M059J (cell line): ENCODE measurements around the gene COX10. TPM values are rescaled to one million over a fixed set of nuclear protein-coding genes. Genes with fewer than 3 reads are reported as not detected.

Source experiments
- DNase-seq: peaks from one replicate; pipeline ENCODE4 v3.0.0-alpha.2; 2012; ENCODE audit warnings: low read depth
- total RNA-seq: library from RNA; depleted of rRNA; stranded (reverse); fragments of >200 nt; shearing (Covaris generic); gene quantifications from 2 replicates; pipeline ENCODE4 v1.2.3, GENCODE V29; 2014

The COX10 gene
- total RNA-seq, 1 experiment from 2014 or later, result 18.3 TPM

GRCh38 chr17:14070344-14070984 lies 1.2 kb downstream of the COX10 start:
- DNase-seq, result no peak

GRCh38 chr17:14072881-14073280 lies 3.6 kb downstream of the COX10 start:
- DNase-seq, result no peak

GRCh38 chr17:14078027-14078426 lies 8.7 kb downstream of the COX10 start:
- no peak for DNase-seq

GRCh38 chr17:14080847-14081251 lies 11.5 kb downstream of the COX10 start:
- no peak for DNase-seq

GRCh38 chr17:14082848-14083247 lies 13.5 kb downstream of the COX10 start:
- DNase-seq, result no peak

DNA sequence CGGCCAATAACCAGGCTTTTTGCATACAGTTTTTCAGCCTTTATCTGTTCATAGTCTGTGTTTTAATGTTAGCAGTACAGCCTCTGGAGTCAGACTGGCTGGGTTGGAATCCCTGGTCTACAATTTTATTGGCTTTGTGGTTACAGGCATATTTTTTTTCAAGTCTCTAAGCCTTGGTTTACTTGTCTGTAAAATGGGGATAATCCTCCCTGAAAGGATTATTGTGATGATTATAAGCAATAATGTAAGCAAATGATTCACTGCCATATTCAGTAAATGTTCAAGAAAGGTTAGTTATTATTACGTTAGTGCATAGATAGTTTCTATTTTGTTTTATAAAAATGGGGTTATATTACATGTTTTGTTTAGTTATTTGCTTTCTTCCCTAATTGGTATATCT lies 15.7 kb downstream of the COX10 start:
- DNase-seq, result no peak

- no peak for DNase-seq
These were observed 16.9 kb downstream of the COX10 start for GRCh38 chr17:14086189-14086588.

DNA sequence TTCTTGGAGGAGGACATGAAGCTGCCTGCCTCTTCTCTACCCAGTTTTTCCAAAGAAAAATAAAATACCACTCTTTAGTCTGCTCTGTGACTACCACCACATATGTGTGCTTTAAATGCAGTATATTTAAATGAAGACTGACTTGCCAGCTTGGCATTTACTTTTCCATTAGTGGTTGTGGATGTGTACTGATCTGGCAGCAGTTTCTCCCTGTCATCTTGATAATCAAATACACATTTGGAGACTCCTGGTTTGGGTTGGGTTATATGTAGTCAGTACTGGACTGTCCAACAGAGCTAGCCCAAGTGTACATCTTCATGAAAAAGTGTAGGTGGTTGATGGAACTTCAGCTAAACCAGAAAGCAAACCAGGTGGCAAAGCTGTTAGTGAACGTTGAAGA lies 19.9 kb downstream of the COX10 start:
- DNase-seq, result no peak

- no peak for DNase-seq
These were observed 22.1 kb downstream of the COX10 start for GRCh38 chr17:14091367-14091766.

GRCh38 chr17:14092808-14093207 lies 23.5 kb downstream of the COX10 start:
- DNase-seq, result no peak

DNA sequence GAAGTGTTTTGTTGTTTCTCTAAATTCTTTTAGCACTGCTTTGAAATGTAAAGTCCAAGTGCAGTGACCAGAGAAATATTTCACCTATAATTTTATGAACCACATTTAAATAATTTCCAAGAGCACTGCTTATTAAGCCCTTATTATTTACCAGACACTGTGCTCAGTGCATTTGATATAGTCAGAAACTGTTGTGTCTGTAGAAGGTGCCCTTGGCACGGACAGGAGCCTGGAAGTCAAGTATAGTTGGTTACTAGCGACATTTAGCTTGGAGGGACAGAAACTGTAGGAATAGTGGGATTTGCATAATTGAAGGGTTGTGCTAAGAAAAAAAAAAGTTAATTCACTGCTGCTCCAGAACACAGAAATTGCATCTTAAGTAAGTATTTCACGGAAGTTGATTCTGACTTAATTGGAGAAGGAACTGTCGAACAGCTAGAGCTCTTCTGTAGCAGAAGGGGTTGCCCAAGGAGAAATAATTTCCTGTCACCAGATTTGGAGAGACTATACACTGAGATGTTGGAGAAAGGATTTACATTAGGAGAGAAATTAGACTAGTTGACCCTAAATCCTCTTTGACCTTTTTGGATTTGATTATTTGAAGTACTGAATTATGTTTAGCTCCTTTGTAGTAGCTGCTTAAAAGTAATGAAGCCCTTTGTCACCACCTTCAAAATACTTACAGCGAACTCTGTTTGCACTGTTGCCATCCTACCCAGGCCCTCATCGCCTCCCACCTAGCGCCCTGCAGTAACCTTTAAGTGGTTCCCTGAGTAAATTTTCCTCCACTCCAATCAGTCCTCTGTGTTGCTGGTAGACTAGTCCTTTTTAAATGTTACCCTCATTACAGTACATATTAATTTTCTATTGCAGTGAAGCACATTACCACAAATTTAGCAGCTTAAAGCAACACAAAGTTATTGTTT lies 25.6 kb downstream of the COX10 start:
- no peak for DNase-seq

GRCh38 chr17:14095631-14096030 lies 26.3 kb downstream of the COX10 start:
- DNase-seq, result no peak

GRCh38 chr17:14098246-14098645 lies 28.9 kb downstream of the COX10 start:
- no peak for DNase-seq

DNA sequence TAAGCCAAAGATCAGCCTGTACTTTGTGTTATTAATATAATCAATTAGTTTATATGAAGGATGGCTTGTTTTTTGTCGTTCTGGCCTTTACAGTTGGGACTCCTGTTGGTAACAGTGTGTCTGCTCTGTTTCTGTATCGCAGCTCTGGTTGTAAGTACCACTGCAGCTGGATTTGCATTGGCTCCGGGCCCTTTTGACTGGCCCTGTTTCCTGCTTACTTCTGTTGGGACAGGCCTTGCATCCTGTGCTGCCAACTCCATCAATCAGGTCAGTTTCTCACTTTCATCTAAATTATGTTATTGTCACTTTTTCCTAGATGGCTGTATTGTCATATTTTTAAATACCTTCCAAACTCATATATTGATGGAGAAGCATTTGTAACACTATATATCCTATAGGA lies 32.7 kb downstream of the COX10 start:
- DNase-seq, result no peak

DNA sequence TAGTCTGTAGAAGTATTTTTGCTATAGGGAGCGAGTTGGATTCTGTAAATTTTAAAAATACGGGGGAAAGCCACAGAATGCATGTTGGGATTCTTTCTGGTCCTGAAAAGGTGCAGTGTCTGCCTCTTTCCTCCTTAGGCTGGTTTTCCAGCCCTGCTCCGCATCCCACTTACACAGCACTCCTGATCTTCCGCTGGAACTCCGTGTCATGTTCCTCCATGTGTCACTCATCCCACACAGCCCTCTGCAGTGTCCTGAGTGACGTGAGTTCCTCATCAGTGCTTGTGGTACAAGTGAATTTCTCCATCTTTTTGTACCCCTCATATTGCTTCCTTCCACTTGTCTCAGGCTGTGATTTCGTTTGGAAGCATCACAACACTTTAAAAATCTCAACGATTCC lies 34.5 kb downstream of the COX10 start:
- DNase-seq, result no peak

DNA sequence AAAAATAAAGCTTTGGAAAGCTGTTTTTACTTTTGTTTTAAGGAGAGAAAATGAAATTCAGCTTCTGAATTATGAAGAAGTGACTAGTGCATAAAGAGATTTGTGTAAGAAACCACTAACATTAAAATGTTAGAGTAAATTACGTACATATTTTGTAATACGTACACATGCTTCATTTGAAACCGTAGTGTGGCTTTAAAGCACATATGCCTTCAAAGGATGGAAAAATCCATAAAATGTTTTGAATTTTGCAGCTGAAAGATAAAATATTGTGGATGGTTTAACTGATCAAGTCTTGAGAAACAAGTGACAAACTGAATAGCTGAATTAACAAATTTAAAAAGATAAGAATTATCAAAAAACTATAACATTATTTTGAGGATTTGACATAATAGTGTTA lies 35.4 kb downstream of the COX10 start:
- DNase-seq, result no peak

- DNase-seq, result no peak
These were observed 38.6 kb downstream of the COX10 start for GRCh38 chr17:14107889-14108288.

GRCh38 chr17:14112407-14112806 lies 43.1 kb downstream of the COX10 start:
- no peak for DNase-seq

DNA sequence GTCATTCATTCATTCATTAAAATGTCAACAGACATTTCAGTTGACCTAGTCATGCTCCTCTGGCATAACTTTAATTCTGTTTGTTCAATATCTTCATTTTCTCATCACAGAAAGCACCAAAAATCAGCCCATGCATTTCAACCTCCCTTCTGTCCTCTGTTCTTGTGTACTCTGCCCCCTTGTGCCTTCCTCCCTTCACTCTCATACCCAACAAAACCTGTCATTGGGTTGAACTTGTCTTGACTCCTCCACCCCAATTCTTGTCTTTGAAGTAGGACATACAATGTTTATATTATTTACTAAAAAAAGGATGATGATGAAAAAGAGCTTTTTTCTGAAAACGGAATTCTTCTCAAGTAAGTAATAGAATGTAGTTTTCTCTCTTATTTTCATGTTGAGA lies 43.8 kb downstream of the COX10 start:
- no peak for DNase-seq

- DNase-seq, result no peak
These were observed 47.1 kb downstream of the COX10 start for GRCh38 chr17:14116263-14117024.

- no peak for DNase-seq
These were observed 49.6 kb downstream of the COX10 start for GRCh38 chr17:14118951-14119350.

GRCh38 chr17:14119546-14119945 lies 50.2 kb downstream of the COX10 start:
- no peak for DNase-seq

GRCh38 chr17:14121952-14122351 lies 52.6 kb downstream of the COX10 start:
- no peak for DNase-seq
